NCI-H748 (cell line): ENCODE results near the gene ERC1.
"Not testable (repeated sequence)": the region's sequence is repeated elsewhere in the genome, so short reads cannot be mapped to it uniquely, and the experiment has no call there.

Experiments used
- DNase-seq: peaks from one replicate; lab custom pipeline; 2025; ENCODE audit not compliant: unreplicated experiment; lab: John Stamatoyannopoulos, UW

ERC1 gene

DNA sequence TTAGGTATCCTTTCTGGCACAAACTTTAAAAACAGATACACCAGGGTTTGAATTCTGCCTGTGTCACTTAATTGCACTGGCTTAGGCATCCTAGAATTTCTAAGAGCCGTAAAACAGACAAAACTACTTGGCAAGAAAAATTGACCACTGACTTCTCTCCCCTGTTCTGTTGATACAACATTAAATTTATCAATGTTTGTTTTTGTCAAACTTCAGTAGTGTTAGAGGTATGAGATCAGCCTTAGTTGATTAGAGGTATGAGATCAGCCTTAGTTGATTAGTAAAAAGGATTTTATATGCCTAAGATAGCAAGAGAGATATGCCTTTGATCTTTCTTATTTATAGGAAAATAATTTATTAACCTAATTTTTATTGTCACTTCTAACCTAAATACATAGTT lies 320.1 kb downstream of the ERC1 start:
- DNase-seq: no peak

- no peak for DNase-seq
Measured at GRCh38 chr12:1313906-1314305, 322.9 kb downstream of the ERC1 start.

GRCh38 chr12:1314523-1314922 lies 323.5 kb downstream of the ERC1 start:
- no peak for DNase-seq

- DNase-seq: not testable (repeated sequence)
Measured at GRCh38 chr12:1316991-1317390, 326.0 kb downstream of the ERC1 start.

DNA sequence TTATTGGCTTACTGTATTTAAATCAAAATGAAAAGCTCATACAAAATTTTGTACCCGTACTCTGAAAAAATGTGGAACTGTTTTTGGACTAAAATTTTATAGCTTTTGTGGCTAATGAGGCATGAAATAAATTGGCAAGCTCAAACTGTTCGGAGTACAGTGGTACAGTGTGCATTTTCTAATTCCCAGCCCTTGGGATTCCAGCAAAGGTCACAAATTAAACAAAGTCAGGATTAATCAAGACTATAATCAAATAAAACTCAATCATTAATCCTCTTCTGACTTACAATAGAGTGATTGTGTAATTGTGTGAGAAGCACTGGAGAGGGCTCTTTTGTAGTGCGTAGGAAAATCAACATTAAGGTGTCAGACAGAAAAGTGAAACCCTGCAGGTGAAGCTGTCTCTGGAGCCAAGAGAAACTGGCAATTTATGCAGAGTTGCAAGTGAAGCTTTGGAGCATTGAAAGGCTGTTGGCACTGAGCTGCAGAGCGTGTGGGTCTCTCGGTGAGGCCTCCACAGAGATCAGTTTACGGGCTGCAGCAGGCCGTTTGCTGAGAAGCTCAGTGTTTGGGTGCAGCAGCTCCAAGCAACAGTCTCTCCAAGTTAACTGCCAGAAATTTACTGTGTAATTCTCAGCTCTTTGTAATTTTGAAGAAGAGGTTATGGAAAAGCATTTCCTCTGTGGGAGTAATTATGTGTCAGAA lies 327.5 kb downstream of the ERC1 start:
- DNase-seq: peak; percentile 97

GRCh38 chr12:1319212-1319611 lies 328.2 kb downstream of the ERC1 start:
- no peak for DNase-seq

DNA sequence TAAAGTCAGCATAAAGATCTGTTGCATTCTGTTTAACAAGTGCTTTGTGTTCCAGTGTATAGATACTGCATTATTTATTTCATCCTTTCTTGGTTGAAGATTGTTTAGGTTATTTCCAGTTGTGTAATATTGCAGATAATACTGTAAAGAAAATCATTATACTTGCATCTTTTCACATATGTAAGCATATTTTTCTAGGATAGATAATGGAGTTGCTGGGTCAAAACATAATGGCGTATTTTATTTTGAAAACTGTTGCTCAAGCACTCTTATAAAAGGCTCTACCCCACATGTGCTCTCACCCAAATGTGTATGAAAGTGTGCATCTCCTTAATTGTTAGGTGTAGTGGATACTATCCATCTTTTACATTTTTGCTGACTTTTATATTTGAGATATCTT lies 329.0 kb downstream of the ERC1 start:
- DNase-seq: no peak

DNA sequence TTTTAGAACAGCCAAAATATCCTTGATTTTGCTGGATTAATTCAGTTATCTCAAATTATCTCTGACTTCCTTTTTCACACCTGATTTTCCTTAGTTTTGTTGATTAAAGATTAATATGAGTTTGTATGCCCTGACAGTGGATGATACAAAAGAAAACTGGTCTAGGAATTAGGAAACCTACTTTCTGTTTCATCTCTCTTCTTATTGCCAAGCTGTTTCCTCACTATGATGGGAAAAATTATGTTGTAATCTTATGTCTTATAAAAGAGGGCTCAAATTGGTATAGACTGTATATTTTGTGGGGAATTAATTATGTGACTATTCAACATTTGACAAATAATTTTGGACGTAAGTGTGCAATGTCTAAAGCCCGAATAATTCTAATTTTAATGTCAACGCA lies 331.8 kb downstream of the ERC1 start:
- no peak for DNase-seq

- DNase-seq: no peak
Measured at GRCh38 chr12:1324099-1324498, 333.1 kb downstream of the ERC1 start.

DNA sequence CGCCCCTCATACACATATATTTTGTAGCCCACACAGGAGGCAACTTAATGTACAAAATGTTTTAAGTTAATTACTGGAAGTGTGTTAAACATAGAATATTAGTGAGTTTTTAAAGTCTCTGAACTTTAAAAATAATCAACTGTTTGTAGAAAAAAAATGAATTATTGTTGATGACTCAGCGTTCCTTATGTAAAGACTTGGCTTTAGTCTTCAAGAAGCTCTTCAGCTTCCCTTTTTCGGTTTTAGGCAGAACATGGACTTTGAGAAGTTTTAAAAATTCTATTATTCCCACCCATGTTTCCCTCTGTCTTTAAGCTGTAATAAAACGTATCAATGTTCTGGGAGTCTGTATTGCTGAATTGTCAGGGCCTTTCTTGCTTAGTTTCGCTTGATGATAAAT lies 333.9 kb downstream of the ERC1 start:
- no peak for DNase-seq

GRCh38 chr12:1325666-1326065 lies 334.6 kb downstream of the ERC1 start:
- no peak for DNase-seq

- DNase-seq: no peak
Measured at GRCh38 chr12:1326258-1326657, 335.2 kb downstream of the ERC1 start.

DNA sequence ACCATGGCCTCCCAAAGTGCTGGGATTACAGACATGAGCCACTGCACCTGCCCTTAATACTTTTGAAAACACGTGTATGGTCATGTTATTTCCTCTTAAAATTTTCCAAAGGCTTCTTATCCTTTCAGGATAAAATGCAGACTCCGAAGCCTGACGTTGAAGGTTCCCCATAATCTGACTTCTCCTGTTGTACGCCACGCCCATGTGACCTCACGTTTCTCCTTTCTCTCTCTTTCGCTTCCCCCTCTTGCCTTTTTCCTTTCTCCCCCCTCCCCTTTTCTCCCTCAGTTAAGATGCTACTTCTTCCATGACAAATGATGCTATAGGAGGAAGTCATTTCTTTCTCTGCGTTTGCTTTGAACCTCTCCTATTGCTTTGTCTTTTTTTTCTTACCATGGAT lies 337.4 kb downstream of the ERC1 start:
- no peak for DNase-seq

- no peak for DNase-seq
Measured at GRCh38 chr12:1329784-1330476, 338.9 kb downstream of the ERC1 start.

DNA sequence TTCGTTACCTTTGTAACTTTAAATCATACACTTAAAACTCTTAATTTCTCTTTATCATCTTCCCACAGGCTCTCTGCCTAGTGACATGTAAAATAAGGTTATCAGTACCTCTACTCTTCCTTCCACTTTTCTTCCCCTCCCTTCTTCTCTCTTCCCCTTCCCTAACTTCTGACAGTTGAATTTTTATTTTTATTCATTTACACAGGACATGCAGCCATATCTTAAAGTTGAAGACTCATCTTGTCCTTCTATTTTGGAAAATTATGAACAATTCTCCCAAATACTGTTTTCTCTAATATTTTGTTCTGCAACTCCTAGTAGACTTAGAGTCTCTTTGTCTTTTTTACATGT lies 339.4 kb downstream of the ERC1 start:
- no peak for DNase-seq

DNA sequence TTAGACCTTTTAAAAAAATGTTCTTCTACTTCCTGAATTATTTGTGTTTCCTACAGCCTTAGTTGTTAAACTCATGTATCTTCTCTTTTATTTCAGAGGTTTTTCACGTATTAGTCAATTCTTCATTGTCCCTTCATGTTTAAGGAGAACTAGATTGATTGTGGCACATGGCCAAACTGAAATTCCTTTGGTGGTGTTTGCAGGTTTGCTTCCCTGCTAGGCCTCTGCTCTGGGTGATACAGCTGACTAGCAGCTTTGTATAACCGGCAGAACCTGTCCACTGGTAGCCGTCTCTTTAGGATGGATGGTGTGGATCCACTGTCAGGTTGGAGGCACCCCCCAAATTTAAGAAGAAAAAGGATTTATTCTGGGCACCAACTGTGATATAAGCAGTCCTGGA lies 341.3 kb downstream of the ERC1 start:
- DNase-seq: no peak

GRCh38 chr12:1338483-1339177 lies 347.6 kb downstream of the ERC1 start:
- no peak for DNase-seq

DNA sequence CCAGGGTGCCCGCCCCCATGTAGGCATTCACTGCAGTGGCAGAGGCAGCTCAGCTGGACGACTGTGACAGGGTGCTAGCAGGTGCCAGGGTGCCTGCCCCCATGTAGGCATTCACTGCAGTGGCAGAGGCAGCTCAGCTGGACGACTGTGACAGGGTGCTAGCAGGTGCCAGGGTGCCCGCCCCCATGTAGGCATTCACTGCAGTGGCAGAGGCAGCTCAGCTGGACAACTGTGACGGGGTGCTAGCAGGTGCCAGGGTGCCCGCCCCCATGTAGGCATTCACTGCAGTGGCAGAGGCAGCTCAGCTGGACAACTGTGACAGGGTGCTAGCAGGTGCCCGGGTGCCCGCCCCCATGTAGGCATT lies 348.1 kb downstream of the ERC1 start:
- DNase-seq: not testable (repeated sequence)

DNA sequence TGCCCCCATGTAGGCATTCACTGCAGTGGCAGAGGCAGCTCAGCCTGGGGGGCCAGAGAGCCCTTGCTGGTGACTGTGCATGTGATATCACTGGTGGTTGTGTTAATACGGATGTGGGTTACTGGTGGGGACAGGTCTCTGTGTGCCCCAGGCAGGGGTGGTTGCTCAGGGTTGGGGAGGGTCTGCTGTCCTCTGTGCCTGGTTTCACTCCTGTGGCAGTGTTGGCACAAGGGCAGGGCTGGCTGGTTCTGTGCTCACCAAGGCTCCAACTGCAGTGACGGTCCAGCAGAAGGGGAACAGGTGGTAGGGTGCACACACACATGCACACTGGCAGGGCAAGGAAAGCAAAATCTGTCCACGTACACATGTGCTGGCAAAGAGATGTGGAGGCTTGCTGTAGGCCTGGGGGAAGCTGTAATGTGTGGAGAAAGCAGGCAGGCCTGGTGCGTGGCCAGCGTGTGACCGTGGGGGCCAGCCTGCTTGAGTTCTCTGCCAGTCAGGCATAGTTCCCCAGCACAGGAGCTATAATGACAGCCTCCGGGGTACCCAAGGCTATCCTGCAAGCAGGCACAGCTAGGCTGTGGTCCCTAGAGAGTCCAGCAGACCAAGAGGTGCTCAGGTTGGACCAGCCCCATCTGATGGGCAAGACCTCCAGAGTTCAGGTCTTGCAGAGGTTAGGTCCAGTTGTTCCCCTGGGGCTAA lies 348.7 kb downstream of the ERC1 start:
- DNase-seq: no peak

DNA sequence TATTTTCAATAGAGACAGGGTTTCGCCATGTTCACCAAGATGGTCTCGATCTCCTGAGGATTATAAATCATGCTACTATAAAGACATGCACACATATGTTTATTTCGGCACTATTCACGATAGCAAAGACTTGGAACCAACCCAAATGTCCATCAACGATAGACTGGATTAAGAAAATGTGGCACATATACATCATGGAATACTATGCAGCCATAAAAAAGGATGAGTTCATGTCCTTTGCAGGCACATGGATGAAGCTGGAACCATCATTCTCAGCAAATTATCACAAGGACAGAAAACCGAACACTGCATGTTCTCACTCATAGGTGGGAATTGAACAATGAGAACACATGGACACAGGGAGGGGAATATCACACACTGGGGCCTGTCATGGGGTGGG lies 350.2 kb downstream of the ERC1 start:
- DNase-seq: not testable (repeated sequence)

DNA sequence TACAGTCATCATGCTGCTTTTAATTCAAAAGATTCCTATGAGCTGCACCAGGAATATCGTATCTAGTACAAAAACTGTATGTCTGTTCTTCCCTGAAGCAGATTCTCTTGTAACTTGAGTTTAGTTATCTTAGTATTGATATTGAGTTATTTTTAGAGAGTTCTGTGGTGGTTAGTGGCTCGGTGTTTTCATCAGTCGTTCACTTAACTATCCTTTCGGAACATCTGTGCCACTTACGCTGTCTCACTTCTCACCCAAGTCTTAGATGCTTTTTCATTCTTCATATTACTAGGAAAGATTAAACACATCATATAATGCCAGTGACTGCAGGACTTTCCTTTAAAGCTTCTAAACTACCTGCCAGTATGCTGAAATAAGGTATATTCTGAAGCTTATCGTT lies 352.4 kb downstream of the ERC1 start:
- no peak for DNase-seq

GRCh38 chr12:1344245-1344644 lies 353.2 kb downstream of the ERC1 start:
- DNase-seq: no peak
